GM23338 (cell line): ENCODE data around the gene NID2. TPM values are rescaled to one million over a fixed set of nuclear protein-coding genes. Genes with fewer than 3 reads are reported as not detected.

ENCODE experiments used
- ATAC-seq: fragments of 200-7000 bp; cut with Tn5 transposase; 3 replicates; pipeline ENCODE4 v1.9.1; 2020
- DNase-seq: peaks from one replicate; pipeline ENCODE4 v3.0.0-alpha.2; 2015; ENCODE audit warnings: low spot score
- H2AFZ ChIP-seq: fragments of 200-600 bp; sonication (generic); 2 replicates; pipeline ENCODE4 v1.8.0; 2016; ENCODE audit warnings: antibody characterized with exemption, mild to moderate bottlenecking, moderate library complexity
- H3F3A ChIP-seq: fragments of 200-600 bp; sonication (generic); replicated peaks from 2 replicates; pipeline ENCODE4 v1.8.0; 2017; ENCODE audit warnings: antibody characterized with exemption, mixed run types, low read depth
- H3K27ac ChIP-seq: fragments of 200-600 bp; sonication (generic); 2 replicates; pipeline ENCODE4 v1.6.1; 2016; ENCODE audit warnings: low read depth
- H3K27me3 ChIP-seq: fragments of 200-600 bp; sonication (generic); 2 replicates; pipeline ENCODE4 v1.8.0; 2016; ENCODE audit warnings: mild to moderate bottlenecking, mixed run types, moderate library complexity; ENCODE audit not compliant: insufficient read depth
- H3K36me3 ChIP-seq: fragments of 200-600 bp; sonication (generic); 2 replicates; pipeline ENCODE4 v1.8.0; 2016; ENCODE audit warnings: mild to moderate bottlenecking; ENCODE audit not compliant: insufficient read depth
- H3K4me1 ChIP-seq: fragments of 200-600 bp; sonication (generic); 2 replicates; pipeline ENCODE4 v1.8.0; 2016; ENCODE audit warnings: mild to moderate bottlenecking, moderate library complexity; ENCODE audit not compliant: insufficient read depth
- H3K4me2 ChIP-seq: fragments of 200-600 bp; sonication (generic); 2 replicates; pipeline ENCODE4 v1.7.1; 2017; ENCODE audit warnings: mixed run types
- H3K4me3 ChIP-seq: fragments of 200-600 bp; sonication (generic); 2 replicates; pipeline ENCODE4 v1.6.1; 2016; ENCODE audit warnings: mixed run types
- H3K79me2 ChIP-seq: fragments of 200-600 bp; sonication (generic); replicated peaks from 2 replicates; pipeline ENCODE4 v1.8.0; 2017; ENCODE audit warnings: mild to moderate bottlenecking; ENCODE audit not compliant: insufficient read depth
- H3K9me2 ChIP-seq: fragments of 200-600 bp; sonication (generic); 2 replicates; pipeline ENCODE4 v1.8.0; 2017; ENCODE audit not compliant: insufficient read depth
- H4K20me1 ChIP-seq: fragments of 200-600 bp; sonication (generic); replicated peaks from 2 replicates; pipeline ENCODE4 v1.8.0; 2017; ENCODE audit warnings: mild to moderate bottlenecking; ENCODE audit not compliant: insufficient read depth
- H3K27ac Mint-ChIP-seq: 2 replicates; pipeline ENCODE4 v1.8.0; 2020; ENCODE audit warnings: inconsistent platforms, mild to moderate bottlenecking, moderate library complexity, mixed read lengths
- H3K27me3 Mint-ChIP-seq: 3 replicates; pipeline ENCODE4 v1.8.0; 2022; ENCODE audit warnings: low read depth, mild to moderate bottlenecking, moderate library complexity, mixed read lengths, inconsistent platforms; ENCODE audit not compliant: insufficient read depth, poor library complexity
- H3K36me3 Mint-ChIP-seq: 3 replicates; pipeline ENCODE4 v1.8.0; 2021; ENCODE audit warnings: low read depth, mild to moderate bottlenecking, inconsistent platforms, moderate library complexity, mixed read lengths
- H3K4me1 Mint-ChIP-seq: 3 replicates; pipeline ENCODE4 v1.8.0; 2020; ENCODE audit warnings: mild to moderate bottlenecking, inconsistent platforms, mixed read lengths
- H3K4me3 Mint-ChIP-seq: 3 replicates; pipeline ENCODE4 v1.8.0; 2021; ENCODE audit warnings: moderate library complexity, mild to moderate bottlenecking, inconsistent platforms, mixed read lengths
- H3K9me3 Mint-ChIP-seq: 3 replicates; pipeline ENCODE4 v1.8.0; 2020; ENCODE audit warnings: moderate library complexity, mild to moderate bottlenecking, inconsistent platforms, mixed read lengths
- CREB1 ChIP-seq: fragments of 250-450 bp; sonication (Bioruptor Pico); IDR thresholded peaks from 2 replicates; pipeline ENCODE4 v1.5.0; 2020; ENCODE audit warnings: low read depth, mild to moderate bottlenecking, moderate library complexity
- ETS1 ChIP-seq: IDR thresholded peaks from 2 replicates; pipeline ENCODE4 v1.6.1; 2016; ENCODE audit warnings: antibody characterized with exemption
- EZH2phosphoT487 ChIP-seq: fragments of 200-600 bp; sonication (generic); IDR thresholded peaks from one replicate; pipeline ENCODE4 v1.8.1; 2018; ENCODE audit warnings: antibody characterized with exemption; ENCODE audit not compliant: unreplicated experiment
- JUNB ChIP-seq: IDR thresholded peaks from one replicate; pipeline ENCODE4 v1.6.1; 2016; ENCODE audit warnings: antibody characterized with exemption; ENCODE audit not compliant: unreplicated experiment
- NANOG ChIP-seq: IDR thresholded peaks from 2 replicates; pipeline ENCODE4 v1.6.1; 2016; ENCODE audit warnings: antibody characterized with exemption, borderline replicate concordance
- POLR2AphosphoS5 ChIP-seq: IDR thresholded peaks from 2 replicates; pipeline ENCODE4 v1.6.1; 2016; ENCODE audit warnings: antibody characterized with exemption, low read depth
- ZNF462 ChIP-seq: fragments of 250-450 bp; sonication (Bioruptor Pico); IDR thresholded peaks from 2 replicates; pipeline ENCODE4 v1.5.0; 2020; ENCODE audit warnings: mild to moderate bottlenecking, moderate library complexity
- polyA plus RNA-seq: library from polyadenylated mRNA; unstranded; fragments of >200 nt; fragmentation: Nextera tagmentation; extraction: Ambion mirVana; gene quantifications from 2 replicates; pipeline ENCODE4 v1.2.1, GENCODE V29; 2016
- total RNA-seq: library from RNA; depleted of rRNA; stranded (reverse); fragments of >200 nt; shearing (Covaris generic); gene quantifications from 2 replicates; pipeline ENCODE4 v1.2.3, GENCODE V29; 2014

Gene NID2
- total and polyA plus RNA-seq, 2 experiments from 2014 or later, result 4.3 to 10.4 TPM

GRCh38 chr14:52075371-52075770 lies 6.5 kb upstream of the NID2 start (continued):
- TF ChIP-seq ZNF462 (CRISPR knock-in tag) (no peak), NANOG (no peak), JUNB (no peak), POLR2AphosphoS5 (no peak), EZH2phosphoT487 (no peak), ETS1 (no peak), CREB1 (no peak)

GRCh38 chr14:52073251-52073650 lies 4.4 kb upstream of the NID2 start:
- H3K9me2 ChIP-seq, result no peaks in the 10 kb centered on the region
- H3F3A ChIP-seq, result peaks cover 3% of the 10 kb centered on the region; the same call in 1 of the 2 replicates
- no peaks in the 10 kb centered on the region for H3K79me2 ChIP-seq
- no peak for TF ChIP-seq JUNB
- no peaks in the 10 kb centered on the region for H4K20me1 ChIP-seq
- H3K27me3 ChIP-seq, result peaks cover 28% of the 10 kb centered on the region
- no peak overlapping the region for H2AFZ ChIP-seq
- H3K4me3 ChIP-seq, result no peak overlapping the region
- H3K27ac ChIP-seq, result no peak overlapping the region
- Mint-ChIP-seq H3K4me1 (peaks cover 18% of the 10 kb centered on the region), H3K27me3 (peaks cover 27% of the 10 kb centered on the region), H3K4me3 (no peak overlapping the region), H3K36me3 (no peaks in the 10 kb centered on the region), H3K9me3 (no peaks in the 10 kb centered on the region), H3K27ac (no peak overlapping the region)
- H3K4me1 ChIP-seq, result peaks cover 8% of the 10 kb centered on the region
- ATAC-seq, result no peak
- no peak for DNase-seq
- H3K4me2 ChIP-seq, result no peak overlapping the region
- no peaks in the 10 kb centered on the region for H3K36me3 ChIP-seq
